BLaER1 treated with 17β-estradiol and CSF1 and Interleukin-3, amounts not matched to agents 10 nM and 100 nM (cell line): ENCODE data around the gene ARHGEF28.
A peak's percentile ranks its signal among the peaks of the same experiment; 100 is the strongest.

Experiments
- H3K27ac ChIP-seq, 11 experiments: shearing (Covaris generic); formaldehyde crosslinking; 2 replicates each; pipeline ENCODE4 v1.8.1; 2022
- H3K27me3 ChIP-seq, 11 experiments: shearing (Covaris generic); formaldehyde crosslinking; 2 replicates each; pipeline ENCODE4 v1.8.1; 2022
- H3K36me3 ChIP-seq, 11 experiments: shearing (Covaris generic); formaldehyde crosslinking; 2 replicates each; pipeline ENCODE4 v1.8.1; 2022
- H3K4me1 ChIP-seq, 10 experiments: shearing (Covaris generic); formaldehyde crosslinking; 2 replicates each; pipeline ENCODE4 v1.8.1; 2022
- H3K4me2 ChIP-seq, 11 experiments: shearing (Covaris generic); formaldehyde crosslinking; 2 replicates each; pipeline ENCODE4 v1.8.1; 2022
- H3K4me3 ChIP-seq, 10 experiments: shearing (Covaris generic); formaldehyde crosslinking; 2 replicates each; pipeline ENCODE4 v1.8.1; 2022
- H3K9ac ChIP-seq, 11 experiments: shearing (Covaris generic); formaldehyde crosslinking; 2 replicates each; pipeline ENCODE4 v1.8.1; 2022
- H3K9me3 ChIP-seq, 11 experiments: shearing (Covaris generic); formaldehyde crosslinking; replicated peaks in 1 of 11; 2 replicates each; pipeline ENCODE4 v1.8.1; 2022
- H4K20me1 ChIP-seq, 11 experiments: shearing (Covaris generic); formaldehyde crosslinking; 2 replicates each; pipeline ENCODE4 v1.8.1; 2022
- Cebpa-rat ChIP-seq, 11 experiments: shearing (Covaris generic); IDR thresholded peaks; 2 replicates each; pipeline ENCODE4 v1.8.1; 2022

ARHGEF28 gene

DNA sequence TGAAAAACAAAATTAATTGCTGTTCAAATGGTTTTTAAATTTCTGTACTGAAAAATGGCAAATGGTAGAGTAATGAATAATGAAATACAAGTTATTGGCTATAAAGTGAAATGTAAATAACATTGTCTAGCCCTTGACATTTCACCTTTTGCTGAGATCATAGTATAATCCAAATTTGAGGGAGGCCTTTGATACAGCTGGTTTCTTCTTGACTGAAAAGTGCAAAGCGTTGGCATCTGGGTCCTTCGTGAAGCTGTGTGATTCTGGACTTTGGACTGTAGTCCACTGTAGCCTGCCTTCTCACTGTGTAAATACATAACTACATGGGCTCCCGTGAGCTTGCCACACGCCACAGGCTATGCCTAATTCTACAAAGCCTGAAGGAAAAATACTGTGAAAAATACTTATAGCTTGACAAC is 52.3 kb downstream of the ARHGEF28 start:
- Histone ChIP-seq H3K9me3 (no peaks in the 10 kb centered on the region), H3K4me2 (no peak overlapping the region), H3K9ac (no peak overlapping the region), H3K27ac (no peak overlapping the region), H4K20me1 (no peaks in the 10 kb centered on the region), H3K36me3 (no peaks in the 10 kb centered on the region), H3K27me3 (no peaks in the 10 kb centered on the region), H3K4me3 (no peak overlapping the region), H3K4me1 (peaks cover 0 to 7% (median 2%) of the 10 kb centered on the region in 10 experiments; a peak in 10 of 20 replicates)
- TF ChIP-seq Cebpa-rat (IDR thresholded peaks at IDR 0.05) = no peak

- Histone ChIP-seq H3K4me2 (no peak overlapping the region), H3K4me1 (peaks cover 0 to 7% (median 0%) of the 10 kb centered on the region in 10 experiments; a peak in 6 of 20 replicates), H3K9me3 (no peaks in the 10 kb centered on the region)
Measured at GRCh38 chr5:73678807-73679206, 52.8 kb downstream of the ARHGEF28 start.

DNA sequence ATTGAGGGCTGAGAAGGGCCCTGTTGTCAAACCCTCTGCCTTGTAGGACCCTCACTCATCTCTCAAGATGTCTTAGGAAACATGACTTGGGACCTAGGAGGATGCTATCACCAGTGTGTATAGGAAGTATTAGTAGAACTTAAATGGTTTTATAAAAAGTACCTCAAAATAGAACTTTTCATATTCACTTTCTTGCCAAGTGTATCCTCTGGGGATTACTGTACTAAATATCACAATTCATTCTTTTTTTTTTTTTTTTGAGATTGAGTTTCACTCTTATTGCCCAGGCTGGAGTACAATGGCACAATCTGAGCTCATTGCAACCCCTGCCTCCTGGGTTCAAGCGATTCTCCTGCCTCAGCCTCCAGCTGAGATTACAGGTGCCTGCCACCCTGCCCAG is 56.2 kb downstream of the ARHGEF28 start:
- Histone ChIP-seq H3K4me2 (peak overlapping the region in 2 of 11 experiments; percentile 36 to 43; a peak in 3 of 22 replicates), H3K27me3 (no peaks in the 10 kb centered on the region)
- TF ChIP-seq Cebpa-rat (IDR thresholded peaks at IDR 0.05) = no peak

More at GRCh38 chr5:73678807-73679206, 52.8 kb downstream of the ARHGEF28 start:
- Histone ChIP-seq H3K27ac (no peak overlapping the region), H3K4me3 (no peak overlapping the region), H3K27me3 (no peaks in the 10 kb centered on the region), H4K20me1 (no peaks in the 10 kb centered on the region), H3K9ac (no peak overlapping the region), H3K36me3 (no peaks in the 10 kb centered on the region)
- no peak for TF ChIP-seq Cebpa-rat (IDR thresholded peaks at IDR 0.05)

GRCh38 chr5:73684691-73685090 is 58.7 kb downstream of the ARHGEF28 start:
- Histone ChIP-seq H3K4me2 (no peak overlapping the region), H3K27me3 (no peaks in the 10 kb centered on the region), H3K9me3 (no peaks in the 10 kb centered on the region), H3K36me3 (no peaks in the 10 kb centered on the region), H3K9ac (no peak overlapping the region), H3K4me3 (no peak overlapping the region), H4K20me1 (no peaks in the 10 kb centered on the region), H3K4me1 (peaks cover 0 to 7% (median 0%) of the 10 kb centered on the region in 10 experiments; a peak in 6 of 20 replicates), H3K27ac (no peak overlapping the region)
- TF ChIP-seq Cebpa-rat (IDR thresholded peaks at IDR 0.05) = no peak

More for the DNA sequence above, 56.2 kb downstream of the ARHGEF28 start:
- no peak overlapping the region for H3K4me3 ChIP-seq
- no peaks in the 10 kb centered on the region for H4K20me1 ChIP-seq
- no peaks in the 10 kb centered on the region for H3K36me3 ChIP-seq
- no peak overlapping the region for H3K27ac ChIP-seq
- peaks cover 0 to 7% (median 0%) of the 10 kb centered on the region in 10 experiments; a peak in 6 of 20 replicates for H3K4me1 ChIP-seq
- H3K9ac ChIP-seq = no peak overlapping the region
- no peaks in the 10 kb centered on the region for H3K9me3 ChIP-seq

GRCh38 chr5:73686912-73687311 is 60.9 kb downstream of the ARHGEF28 start:
- no peak overlapping the region for H3K27ac ChIP-seq
- no peaks in the 10 kb centered on the region for H3K36me3 ChIP-seq
- H3K27me3 ChIP-seq = no peaks in the 10 kb centered on the region
- H3K9ac ChIP-seq = no peak overlapping the region
- peaks cover 0 to 7% (median 0%) of the 10 kb centered on the region in 10 experiments; a peak in 6 of 20 replicates for H3K4me1 ChIP-seq
- no peak overlapping the region for H3K4me2 ChIP-seq
- H3K4me3 ChIP-seq = no peak overlapping the region
- no peak for TF ChIP-seq Cebpa-rat (IDR thresholded peaks at IDR 0.05)
- no peaks in the 10 kb centered on the region for H4K20me1 ChIP-seq
- H3K9me3 ChIP-seq = no peaks in the 10 kb centered on the region

- Histone ChIP-seq H3K4me2 (no peak overlapping the region), H4K20me1 (no peaks in the 10 kb centered on the region), H3K4me1 (peaks cover 0 to 4% (median 0%) of the 10 kb centered on the region in 10 experiments; a peak in 6 of 20 replicates), H3K9ac (no peak overlapping the region), H3K9me3 (no peaks in the 10 kb centered on the region), H3K27me3 (no peaks in the 10 kb centered on the region), H3K36me3 (no peaks in the 10 kb centered on the region), H3K4me3 (no peak overlapping the region), H3K27ac (no peak overlapping the region)
- no peak for TF ChIP-seq Cebpa-rat (IDR thresholded peaks at IDR 0.05)
Measured at GRCh38 chr5:73687357-73687756, 61.4 kb downstream of the ARHGEF28 start.

DNA sequence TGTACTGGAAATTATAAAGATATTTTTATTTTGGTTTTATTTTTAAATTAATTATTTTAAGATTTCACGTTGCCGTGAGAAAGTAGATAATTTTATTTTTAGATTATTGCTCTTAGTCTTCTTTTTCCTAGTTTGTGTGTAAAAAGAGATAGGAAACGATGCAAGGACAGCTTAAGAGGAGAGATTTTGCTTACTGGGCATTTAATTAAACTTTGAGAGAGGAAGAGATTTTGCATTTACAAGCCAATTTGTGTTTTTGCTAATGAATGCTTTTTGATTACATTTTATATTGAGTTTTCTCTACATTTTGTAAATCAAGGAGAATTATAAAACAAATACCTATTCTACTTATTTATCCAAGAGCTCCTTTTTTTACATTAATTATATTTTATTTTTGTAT is 64.0 kb downstream of the ARHGEF28 start:
- Histone ChIP-seq H3K4me2 (no peak overlapping the region), H3K9ac (no peak overlapping the region), H3K9me3 (no peaks in the 10 kb centered on the region), H3K4me1 (no peaks in the 10 kb centered on the region), H3K27ac (no peak overlapping the region), H3K36me3 (no peaks in the 10 kb centered on the region), H4K20me1 (no peaks in the 10 kb centered on the region), H3K4me3 (no peak overlapping the region), H3K27me3 (no peaks in the 10 kb centered on the region)
- TF ChIP-seq Cebpa-rat (IDR thresholded peaks at IDR 0.05) = no peak

DNA sequence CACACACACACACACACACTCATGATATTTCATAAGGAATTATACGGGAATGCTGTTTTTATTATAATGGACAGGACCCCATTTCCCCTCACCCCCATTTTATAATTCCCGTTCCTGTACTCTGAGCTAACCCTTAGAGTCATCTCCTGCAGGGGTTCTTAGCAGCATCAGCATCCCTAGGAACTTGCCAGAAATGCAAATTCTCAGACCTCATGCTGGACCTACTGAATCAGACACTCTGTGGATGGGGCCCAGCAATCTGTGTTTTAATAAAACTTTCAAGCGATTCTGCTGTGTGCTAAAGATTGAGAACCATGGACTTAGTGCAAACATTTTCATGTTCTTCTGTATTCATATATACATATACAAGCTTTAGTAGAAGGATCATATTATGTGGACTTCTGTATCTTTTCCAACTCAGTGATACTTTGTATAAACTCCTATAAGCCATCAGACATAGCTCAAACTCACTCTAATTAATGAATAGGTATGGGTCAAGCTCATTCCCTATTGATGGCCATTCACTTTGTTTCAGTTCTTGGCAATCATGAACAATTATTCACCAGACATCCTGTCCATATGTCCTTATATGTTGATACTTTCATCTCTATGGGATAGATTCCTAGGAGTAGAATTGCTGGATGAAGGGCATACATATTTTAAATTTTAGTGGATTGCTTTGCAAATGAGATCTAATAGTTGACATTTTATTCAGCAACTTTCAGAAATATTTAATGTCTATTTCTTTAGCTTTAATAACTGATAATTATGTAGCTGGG is 65.5 kb downstream of the ARHGEF28 start:
- no peaks in the 10 kb centered on the region for H3K27me3 ChIP-seq
- no peak overlapping the region for H3K27ac ChIP-seq
- H3K36me3 ChIP-seq = no peaks in the 10 kb centered on the region
- no peak for TF ChIP-seq Cebpa-rat (IDR thresholded peaks at IDR 0.05)
- H3K9me3 ChIP-seq = no peaks in the 10 kb centered on the region
- H3K4me3 ChIP-seq = no peak overlapping the region
- no peaks in the 10 kb centered on the region for H3K4me1 ChIP-seq
- H3K9ac ChIP-seq = no peak overlapping the region
- no peak overlapping the region for H3K4me2 ChIP-seq
- H4K20me1 ChIP-seq = no peaks in the 10 kb centered on the region

DNA sequence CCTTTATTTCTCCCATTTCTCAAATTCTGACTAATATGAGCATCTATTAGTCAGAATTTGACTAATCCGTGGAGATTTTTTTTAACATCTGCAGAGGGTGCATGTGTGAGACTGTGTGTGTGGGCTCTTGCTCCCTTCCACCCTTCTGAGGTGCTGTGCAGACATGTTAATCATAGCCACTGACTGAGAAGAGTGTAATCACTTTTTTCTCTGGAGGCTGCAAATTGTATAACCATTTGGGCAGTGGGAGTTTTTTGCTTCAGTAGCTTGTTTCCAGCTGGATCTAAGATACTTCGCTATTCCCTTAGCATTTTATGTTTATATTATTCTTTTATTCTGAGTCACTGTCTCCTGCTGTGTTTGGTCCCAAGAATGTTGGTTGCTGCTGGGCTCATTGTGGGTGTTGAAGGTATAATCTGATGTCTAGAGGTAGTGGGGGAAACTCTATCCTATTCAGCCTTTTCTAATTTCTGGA is 66.2 kb downstream of the ARHGEF28 start:
- Histone ChIP-seq H4K20me1 (no peaks in the 10 kb centered on the region), H3K4me2 (no peak overlapping the region), H3K36me3 (no peaks in the 10 kb centered on the region), H3K4me3 (no peak overlapping the region), H3K4me1 (no peaks in the 10 kb centered on the region), H3K9me3 (no peaks in the 10 kb centered on the region), H3K27ac (no peak overlapping the region), H3K9ac (no peak overlapping the region), H3K27me3 (no peaks in the 10 kb centered on the region)
- TF ChIP-seq Cebpa-rat (IDR thresholded peaks at IDR 0.05) = no peak

GRCh38 chr5:73692981-73693380 is 67.0 kb downstream of the ARHGEF28 start:
- Histone ChIP-seq H3K4me3 (no peak overlapping the region), H3K27ac (no peak overlapping the region), H3K4me1 (no peaks in the 10 kb centered on the region), H3K36me3 (no peaks in the 10 kb centered on the region), H3K27me3 (no peaks in the 10 kb centered on the region), H3K9me3 (no peaks in the 10 kb centered on the region), H3K4me2 (no peak overlapping the region), H3K9ac (no peak overlapping the region), H4K20me1 (no peaks in the 10 kb centered on the region)
- TF ChIP-seq Cebpa-rat (IDR thresholded peaks at IDR 0.05) = no peak
